GM12878 (cell line): ENCODE results near the gene MTHFD2. TPM values are rescaled to one million over a fixed set of nuclear protein-coding genes. Genes with fewer than 3 reads are reported as not detected.
A peak's percentile ranks its signal among the peaks of the same experiment; 100 is the strongest.

ENCODE experiments used
- ATAC-seq: fragments of 200-7000 bp; cut with Tn5 transposase; 3 replicates; pipeline ENCODE4 v1.9.1; 2020; ENCODE audit warnings: mild to moderate bottlenecking, moderate library complexity
- BruUV-seq: library from RNA; stranded (reverse); fragments of 400-500 nt; replicated peaks from 2 replicates; lab custom pipeline; 2021; lab: Mats Ljungman, UMichigan
- CTCF ChIA-PET: fragments of 300-600 bp; sonication (Branson Sonifier 250); formaldehyde crosslinking; extraction: SDS; loops from one replicate; lab custom pipeline; 2021; ENCODE audit warnings: inconsistent platforms; lab: Yijun Ruan, JAX
- POLR2A ChIA-PET: fragments of 350-600 bp; formaldehyde crosslinking; extraction: SDS; loops from one replicate; lab custom pipeline; 2021; ENCODE audit warnings: inconsistent platforms; lab: Charles Lee
- RAD21 ChIA-PET: fragments of 300-600 bp; sonication (Branson Sonifier 250); formaldehyde crosslinking; loops from one replicate; lab custom pipeline; 2023; ENCODE audit warnings: antibody characterized with exemption; ENCODE audit not compliant: unreplicated experiment; lab: Charles Lee
- SMC1A ChIA-PET: fragments of 300-600 bp; sonication (Branson Sonifier 250); formaldehyde crosslinking; loops from one replicate; lab custom pipeline; 2023; ENCODE audit not compliant: unreplicated experiment, uncharacterized antibody; lab: Charles Lee
- DNase-seq: peaks from one replicate; pipeline ENCODE4 v3.0.0-alpha.2; 2011; ENCODE audit warnings: low read depth, low spot score
- FAIRE-seq: peaks from 3 replicates; lab custom pipeline; 2011; peaks lifted over from hg19 to GRCh38; lab: Jason Lieb, UNC
- H2AFZ ChIP-seq: 2 replicates; pipeline ENCODE4 v1.6.0; 2011; ENCODE audit warnings: low read depth, low read length, control low read depth; ENCODE audit not compliant: control insufficient read depth
- H3K27ac ChIP-seq: 2 replicates; pipeline ENCODE4 v1.5.1; 2011; ENCODE audit warnings: control low read depth; ENCODE audit not compliant: control insufficient read depth, insufficient read depth
- H3K27me3 ChIP-seq, 2 experiments: replicated peaks in 1 of 2; 2 replicates each; pipeline versions ENCODE4 v1.6.0 to v1.6.1; 2011; ENCODE audit warnings: low read length in 1 of 2; ENCODE audit not compliant: control insufficient read depth in 2 of 2, insufficient read depth in 2 of 2
- H3K36me3 ChIP-seq, 2 experiments: 2 replicates each; pipeline ENCODE4 v1.5.1; 2011; ENCODE audit warnings: low read length in 1 of 2; ENCODE audit not compliant: control insufficient read depth in 2 of 2, insufficient read depth in 2 of 2
- H3K4me1 ChIP-seq: 2 replicates; pipeline ENCODE4 v1.6.1; 2011; ENCODE audit warnings: mild to moderate bottlenecking, low read length, moderate library complexity, mixed read lengths; ENCODE audit not compliant: control insufficient read depth, insufficient read depth
- H3K4me2 ChIP-seq: 2 replicates; pipeline ENCODE4 v1.6.0; 2011; ENCODE audit warnings: control low read depth; ENCODE audit not compliant: control insufficient read depth, insufficient read depth
- H3K4me3 ChIP-seq: fragments of 200-600 bp; sonication (generic); 2 replicates; pipeline ENCODE4 v1.5.1; 2016
- H3K79me2 ChIP-seq: 2 replicates; pipeline ENCODE4 v1.6.0; 2011; ENCODE audit warnings: low read length; ENCODE audit not compliant: control insufficient read depth, insufficient read depth
- H3K9ac ChIP-seq: 2 replicates; pipeline ENCODE4 v1.8.0; 2011; ENCODE audit warnings: low read length, control low read depth, mixed read lengths; ENCODE audit not compliant: control insufficient read depth, insufficient read depth
- H3K9me3 ChIP-seq: replicated peaks from 3 replicates; pipeline ENCODE4 v1.5.1; 2011; ENCODE audit warnings: mild to moderate bottlenecking, low read length; ENCODE audit not compliant: control insufficient read depth, insufficient read depth
- H4K20me1 ChIP-seq: 2 replicates; pipeline ENCODE4 v1.6.0; 2011; ENCODE audit not compliant: control insufficient read depth, insufficient read depth
- ASH2L ChIP-seq: fragments of 300-600, 200-600 bp; sonication (generic); IDR thresholded peaks from 2 replicates; pipeline ENCODE4 v1.6.1; 2017; ENCODE audit warnings: low read depth, mild to moderate bottlenecking, borderline replicate concordance
- BMI1 ChIP-seq: fragments of 450-650 bp; IDR thresholded peaks from 2 replicates; pipeline ENCODE4 v1.6.1; 2016; ENCODE audit warnings: mild to moderate bottlenecking, moderate library complexity, borderline replicate concordance
- IRF4 ChIP-seq: IDR thresholded peaks from 2 replicates; pipeline ENCODE4 v1.6.1; 2011; ENCODE audit warnings: low read depth, low read length
- MEF2B ChIP-seq: fragments of 450-650 bp; IDR thresholded peaks from 2 replicates; pipeline ENCODE4 v1.6.1; 2018; ENCODE audit warnings: mild to moderate bottlenecking, moderate library complexity; ENCODE audit not compliant: partially characterized antibody, poor library complexity, severe bottlenecking
- MYB ChIP-seq: fragments of 150-350 bp; IDR thresholded peaks from 2 replicates; pipeline ENCODE4 v1.6.1; 2014; ENCODE audit warnings: mild to moderate bottlenecking, low read depth, low read length, borderline replicate concordance
- NFYA ChIP-seq: IDR thresholded peaks from 2 replicates; pipeline ENCODE4 v1.6.1; 2011; ENCODE audit warnings: low read depth, mild to moderate bottlenecking, low read length, improper control_type of control experiment, borderline replicate concordance
- RB1 ChIP-seq: fragments of 450-650 bp; formaldehyde crosslinking; IDR thresholded peaks from 2 replicates; pipeline ENCODE4 v1.6.1; 2017; ENCODE audit warnings: mild to moderate bottlenecking, borderline replicate concordance
- SP1 ChIP-seq: IDR thresholded peaks from one replicate; pipeline ENCODE4 v1.6.1; 2011; ENCODE audit warnings: low read depth, low read length
- TCF12 ChIP-seq: IDR thresholded peaks from 2 replicates; pipeline ENCODE4 v1.6.1; 2011; ENCODE audit warnings: low read depth, mild to moderate bottlenecking, low read length
- ZBED1 ChIP-seq: IDR thresholded peaks from 2 replicates; pipeline ENCODE4 v1.6.1; 2016; ENCODE audit warnings: borderline replicate concordance
- WGBS: methylation state at CpG from one replicate; pipeline ENCODE4 v1.1.6; 2016; ENCODE audit warnings: low lambda C conversion rate; ENCODE audit not compliant: insufficient replicate concordance, insufficient coverage; ENCODE audit errors: missing lambda C conversion rate; 5-methylcytosine and 5-hydroxymethylcytosine counted together
- in situ Hi-C: fragments of 300-500 bp; cut with MboI; formaldehyde crosslinking; loops from 9 replicates; pipeline ENCODE4 v1.14.3; 2018; ENCODE audit warnings: mixed read lengths
- intact Hi-C: fragments of 100-400 bp; cut with micrococcal nuclease; formaldehyde crosslinking; loops from one replicate; pipeline ENCODE4 v1.14.2; 2022; ENCODE audit not compliant: unreplicated experiment
- polyA plus RNA-seq, 11 experiments: library from polyadenylated mRNA; depleted of rRNA in 4 of 11; unstranded in 6 of 11; stranded (reverse) in 5 of 11; fragments of >200 nt; fragmentation: Nextera tagmentation in 4 of 11; fragmentation: Illumina TruSeq in 1 of 11; extraction: Ambion mirVana in 4 of 11; extraction: Trizol in 1 of 11; gene quantifications; 1 replicate in 1 of 11; 2 replicates in 10 of 11; pipeline versions ENCODE4 v1.2.1 to v1.2.3, GENCODE V29; 2011 to 2016; ENCODE audit warnings: inconsistent platforms in 2 of 11, missing spikeins in 2 of 11, low read depth in 1 of 11
- total RNA-seq, 4 experiments: library from RNA; depleted of rRNA in 3 of 4; stranded (reverse); fragments of >200 nt in 3 of 4; fragmentation: Illumina TruSeq in 1 of 4; extraction: Trizol in 1 of 4; gene quantifications; 2 replicates each; pipeline versions ENCODE4 v1.2.1 to v1.2.3, GENCODE V29; 2013 to 2021
- TF ChIP-seq, protein P1 (sequence below): fragments of 450-650 bp; IDR thresholded peaks from 2 replicates; pipeline ENCODE4 v1.6.1; 2017; ENCODE audit warnings: borderline replicate concordance
- TF ChIP-seq, protein P2 (sequence below): fragments of 450-650 bp; IDR thresholded peaks from 2 replicates; pipeline ENCODE4 v1.6.1; 2016; ENCODE audit warnings: mild to moderate bottlenecking

The MTHFD2 gene
- total and polyA plus RNA-seq, 10 of the 15 experiments (the other 5 are each of a cell fraction or from before 2014, with no cell fraction given) = 128 to 292 (median 150) TPM

DNA sequence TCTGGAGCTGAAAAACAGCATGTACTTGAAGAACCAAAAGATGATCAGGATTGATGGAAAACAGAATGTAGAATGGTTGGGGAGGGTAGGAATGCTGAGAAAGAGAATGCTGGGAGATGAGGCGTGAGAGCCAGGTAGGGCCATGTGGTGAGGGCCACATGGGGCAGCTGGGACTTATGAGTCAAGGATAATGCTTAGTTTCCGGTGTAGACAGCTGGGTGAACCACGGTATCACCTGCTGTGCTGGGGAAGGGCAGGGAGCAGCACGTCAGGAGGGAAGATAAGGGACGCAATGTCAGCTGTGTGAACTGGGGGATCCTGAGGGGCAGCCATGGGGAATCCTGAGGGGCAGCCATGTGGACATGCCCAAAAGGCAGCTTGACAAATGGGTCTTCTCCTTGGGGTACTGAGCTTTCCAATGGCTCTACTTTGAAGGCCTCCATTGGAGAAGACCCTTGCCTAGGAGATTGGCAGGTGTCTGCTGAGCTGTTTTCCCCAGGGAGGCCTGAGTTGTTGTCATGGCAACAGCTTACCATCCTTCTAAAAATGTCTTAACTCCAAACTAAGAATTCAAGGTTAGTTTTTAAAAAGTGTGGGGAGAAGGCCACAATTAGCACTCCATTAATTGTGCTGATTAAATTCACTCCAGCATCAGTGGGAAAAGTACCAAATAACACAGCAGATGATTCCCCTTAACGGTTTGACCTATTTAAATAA, 51.1 kb downstream of the MTHFD2 start:
- Histone ChIP-seq H3K36me3 (no peaks in the 10 kb centered on the region), H4K20me1 (no peaks in the 10 kb centered on the region), H3K4me2 (no peak overlapping the region), H3K79me2 (no peaks in the 10 kb centered on the region), H3K9me3 (no peaks in the 10 kb centered on the region), H3K4me1 (no peaks in the 10 kb centered on the region), H3K27me3 (no peaks in the 10 kb centered on the region), H3K9ac (no peak overlapping the region), H3K4me3 (no peak overlapping the region), H3K27ac (no peak overlapping the region), H2AFZ (no peak overlapping the region; the same call in 1 of the 2 replicates)
- BruUV-seq = no TSS peak
- ChIA-PET RAD21 (interaction anchor here (0.6 to 2.6 kb wide), 20 partner anchors 8 to 512 kb away, joined by 3 to 47 read pairs (median 3); partner anchors contain the start of gene TPRKB), SMC1A (interaction anchor here (0.7 to 4.1 kb wide), 28 partner anchors 8 to 426 kb away, joined by 3 to 54 read pairs (median 4); partner anchors contain the start of gene STAMBP), CTCF (interaction anchor here (0.6 to 7.0 kb wide), 68 partner anchors 10 to 435 kb away, joined by 3 to 166 read pairs (median 4); partner anchors contain the start of genes BOLA3, C2orf81, MOB1A and MRPL53), POLR2A (interaction anchor here (0.9 kb wide), 1 partner anchor 87 kb away, joined by 3 read pairs; no protein-coding TSS in a partner anchor)
- 34% methylated on average over 6 of the region's 6 CpGs for WGBS
- FAIRE-seq = no peak
- intact Hi-C loops = loop anchor here (1.0 to 5.0 kb wide), 2 partner anchors 86 to 143 kb away; no protein-coding TSS in a partner anchor
- ATAC-seq = no peak; the same call in 2 of the 3 replicates
- in situ Hi-C loops = loop anchor here (5.0 to 10.0 kb wide), 2 partner anchors 88 to 345 kb away; no protein-coding TSS in a partner anchor
- TF ChIP-seq ASH2L = no peak
- TF ChIP-seq, protein P1, sequence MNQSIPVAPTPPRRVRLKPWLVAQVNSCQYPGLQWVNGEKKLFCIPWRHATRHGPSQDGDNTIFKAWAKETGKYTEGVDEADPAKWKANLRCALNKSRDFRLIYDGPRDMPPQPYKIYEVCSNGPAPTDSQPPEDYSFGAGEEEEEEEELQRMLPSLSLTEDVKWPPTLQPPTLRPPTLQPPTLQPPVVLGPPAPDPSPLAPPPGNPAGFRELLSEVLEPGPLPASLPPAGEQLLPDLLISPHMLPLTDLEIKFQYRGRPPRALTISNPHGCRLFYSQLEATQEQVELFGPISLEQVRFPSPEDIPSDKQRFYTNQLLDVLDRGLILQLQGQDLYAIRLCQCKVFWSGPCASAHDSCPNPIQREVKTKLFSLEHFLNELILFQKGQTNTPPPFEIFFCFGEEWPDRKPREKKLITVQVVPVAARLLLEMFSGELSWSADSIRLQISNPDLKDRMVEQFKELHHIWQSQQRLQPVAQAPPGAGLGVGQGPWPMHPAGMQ = no peak
- TF ChIP-seq NFYA = no peak
- peak; percentile 47 for TF ChIP-seq MEF2B
- TF ChIP-seq BMI1 = peak; percentile 78
- TF ChIP-seq SP1 = no peak
- TF ChIP-seq ZBED1 = no peak
- no peak for TF ChIP-seq MYB
- no peak for TF ChIP-seq IRF4
- TF ChIP-seq RB1 = no peak
- TF ChIP-seq, protein P2, sequence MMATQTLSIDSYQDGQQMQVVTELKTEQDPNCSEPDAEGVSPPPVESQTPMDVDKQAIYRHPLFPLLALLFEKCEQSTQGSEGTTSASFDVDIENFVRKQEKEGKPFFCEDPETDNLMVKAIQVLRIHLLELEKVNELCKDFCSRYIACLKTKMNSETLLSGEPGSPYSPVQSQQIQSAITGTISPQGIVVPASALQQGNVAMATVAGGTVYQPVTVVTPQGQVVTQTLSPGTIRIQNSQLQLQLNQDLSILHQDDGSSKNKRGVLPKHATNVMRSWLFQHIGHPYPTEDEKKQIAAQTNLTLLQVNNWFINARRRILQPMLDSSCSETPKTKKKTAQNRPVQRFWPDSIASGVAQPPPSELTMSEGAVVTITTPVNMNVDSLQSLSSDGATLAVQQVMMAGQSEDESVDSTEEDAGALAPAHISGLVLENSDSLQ = peak; percentile 22; the same call in 1 of the 2 replicates
- 0 out of 2 replicates have a peak, but pooled peaks have one; percentile 18 for TF ChIP-seq TCF12
- DNase-seq = no peak
